B cell (primary cell): ENCODE results near the gene TNFSF4. TPM values are rescaled to one million over a fixed set of nuclear protein-coding genes. Genes with fewer than 3 reads are reported as not detected.

Experiments
- ATAC-seq: fragments of 200-7000 bp; cut with Tn5 transposase; one replicate; pipeline ENCODE4 v1.10.0; 2021; ENCODE audit warnings: low read depth, mild to moderate bottlenecking, moderate number of reproducible peaks, moderate library complexity
- CTCF ChIA-PET: fragments of 350-600 bp; sonication (Branson Sonifier 250); formaldehyde crosslinking; loops from one replicate; lab custom pipeline; 2021; ENCODE audit warnings: antibody characterized with exemption, inconsistent platforms; lab: Charles Lee
- POLR2A ChIA-PET: fragments of 350-600 bp; sonication (Branson Sonifier 250); formaldehyde crosslinking; loops from one replicate; lab custom pipeline; 2021; ENCODE audit warnings: antibody characterized with exemption; lab: Charles Lee
- DNase-seq: peaks from one replicate; pipeline ENCODE4 v3.0.0; 2013
- H2AFZ ChIP-seq: 2 replicates; pipeline ENCODE4 v1.6.1; 2012; ENCODE audit warnings: mild to moderate bottlenecking, low read depth, low read length; ENCODE audit not compliant: insufficient read depth, poor library complexity, severe bottlenecking
- H3K27ac ChIP-seq, 2 donors: 1 replicate in 1 of 2; 2 replicates in 1 of 2; pipeline ENCODE4 v1.5.1; 2012 to 2013; ENCODE audit warnings: low read length in 2 of 2, mild to moderate bottlenecking in 2 of 2, moderate library complexity in 1 of 2
- H3K27me3 ChIP-seq, 4 experiments: fragments of 200-600 bp in 1 of 4; sonication (generic) in 1 of 4; replicated peaks in 1 of 4; 1 replicate in 2 of 4; 2 replicates in 2 of 4; pipeline versions ENCODE4 v1.6.1 to v1.7.0; 2013 to 2016; ENCODE audit warnings: low read length in 3 of 4, mild to moderate bottlenecking in 2 of 4, mixed read lengths in 1 of 4, moderate library complexity in 1 of 4; ENCODE audit not compliant: insufficient read depth in 4 of 4, control insufficient read depth in 3 of 4; ENCODE audit errors: control extremely low read depth in 1 of 4
- H3K36me3 ChIP-seq, 2 experiments: replicated peaks in 1 of 2; 1 replicate in 1 of 2; 2 replicates in 1 of 2; pipeline versions ENCODE4 v1.6.1 to v1.7.1; 2013; ENCODE audit warnings: low read length in 1 of 2; ENCODE audit not compliant: insufficient read depth in 2 of 2, control insufficient read depth in 1 of 2; ENCODE audit errors: control extremely low read depth in 1 of 2, extremely low read depth in 1 of 2
- H3K4me1 ChIP-seq, 2 donors: fragments of 200-600 bp in 1 of 2; sonication (generic) in 1 of 2; 1 replicate in 1 of 2; 2 replicates in 1 of 2; pipeline versions ENCODE4 v1.5.1 to v1.6.1; 2013 to 2017; ENCODE audit warnings: low read length in 2 of 2; ENCODE audit not compliant: control insufficient read depth in 2 of 2, insufficient read depth in 2 of 2
- H3K4me2 ChIP-seq: replicated peaks from 2 replicates; pipeline ENCODE3; 2012; ENCODE audit warnings: mild to moderate bottlenecking, low read depth, low read length; ENCODE audit not compliant: poor library complexity, severe bottlenecking
- H3K4me3 ChIP-seq, 5 experiments: fragments of 200-600 bp in 1 of 5; sonication (generic) in 1 of 5; 1 replicate in 3 of 5; 2 replicates in 2 of 5; pipeline versions ENCODE4 v1.5.1 to v1.7.0; 2011 to 2016; ENCODE audit warnings: low read length in 4 of 5, mild to moderate bottlenecking in 4 of 5, low read depth in 2 of 5, control low read depth in 1 of 5, moderate library complexity in 1 of 5; ENCODE audit not compliant: insufficient read depth in 1 of 5; ENCODE audit errors: control extremely low read depth in 1 of 5, extremely low read depth in 1 of 5
- H3K79me2 ChIP-seq: fragments of 200-600 bp; sonication (generic); one replicate; pipeline ENCODE4 v1.6.0; 2016; ENCODE audit warnings: low read length; ENCODE audit not compliant: control insufficient read depth, insufficient read depth
- H3K9ac ChIP-seq: fragments of 200-600 bp; sonication (generic); 2 replicates; pipeline ENCODE4 v1.6.1; 2017; ENCODE audit warnings: mild to moderate bottlenecking, low read length, moderate library complexity
- H3K9me3 ChIP-seq, 3 donors: one replicate each; pipeline versions ENCODE4 v1.6.1 to v1.7.1; 2013; ENCODE audit warnings: low read length in 2 of 3; ENCODE audit not compliant: control insufficient read depth in 2 of 3, insufficient read depth in 1 of 3; ENCODE audit errors: control extremely low read depth in 1 of 3
- H4K20me1 ChIP-seq: 2 replicates; pipeline ENCODE4 v1.6.0; 2012; ENCODE audit warnings: mild to moderate bottlenecking, low read length; ENCODE audit not compliant: insufficient read depth, control insufficient read depth, poor library complexity, severe bottlenecking
- H3K27ac Mint-ChIP-seq: one replicate; pipeline ENCODE4 v1.8.0; 2021; ENCODE audit warnings: mixed read lengths
- H3K27me3 Mint-ChIP-seq: one replicate; pipeline ENCODE4 v1.8.0; 2021; ENCODE audit warnings: mixed read lengths
- H3K4me1 Mint-ChIP-seq: one replicate; pipeline ENCODE4 v1.8.0; 2021; ENCODE audit warnings: mixed read lengths
- H3K4me3 Mint-ChIP-seq: one replicate; pipeline ENCODE4 v1.8.0; 2021; ENCODE audit warnings: mixed read lengths
- H3K9me3 Mint-ChIP-seq: one replicate; pipeline ENCODE4 v1.8.0; 2022; ENCODE audit warnings: mixed read lengths; ENCODE audit not compliant: insufficient read depth
- CTCF ChIP-seq: fragments of 200-600 bp; IDR thresholded peaks from one replicate; pipeline ENCODE4 v1.8.0; 2022; ENCODE audit warnings: antibody characterized with exemption, mild to moderate bottlenecking
- EZH2 ChIP-seq: IDR thresholded peaks from 2 replicates; pipeline ENCODE4 v1.6.1; 2012; ENCODE audit warnings: borderline replicate concordance, low read depth, mild to moderate bottlenecking, moderate library complexity, low read length; ENCODE audit not compliant: insufficient read depth, poor library complexity, severe bottlenecking
- WGBS: methylation state at CpG from one replicate; pipeline ENCODE4 v1.1.5; 2013; ENCODE audit warnings: missing lambda C conversion rate; ENCODE audit not compliant: insufficient coverage; 5-methylcytosine and 5-hydroxymethylcytosine counted together
- intact Hi-C: fragments of 100-400 bp; cut with micrococcal nuclease; formaldehyde crosslinking; loops from one replicate; pipeline ENCODE4 v1.10.0; 2022
- polyA plus RNA-seq: library from polyadenylated mRNA; depleted of rRNA; stranded (reverse); fragments of >200 nt; gene quantifications from 2 replicates; pipeline ENCODE4 v1.2.3, GENCODE V29; 2012
- total RNA-seq, 2 donors: library from RNA; stranded (reverse); fragments of 120-200 nt in 1 of 2; gene quantifications; 1 replicate in 1 of 2; 2 replicates in 1 of 2; pipeline versions ENCODE4 v1.2.3 to v1.2.4, GENCODE V29; 2013 to 2022

Gene TNFSF4
- total and polyA plus RNA-seq, 2 donors (not counting 1 experiment from before 2014, with no cell fraction given) = 1.0 to 1.5 TPM

- no peaks in the 10 kb centered on the region for H3K9me3 ChIP-seq
- ChIA-PET CTCF (interaction anchor here (1.0 to 1.2 kb wide), 2 partner anchors 11 to 472 kb away, joined by 3 to 5 read pairs; no protein-coding TSS in a partner anchor), POLR2A (no interaction called here)
- TF ChIP-seq EZH2 (no peak), CTCF (no peak)
- H3K27me3 ChIP-seq = no peaks in the 10 kb centered on the region
- no peaks in the 10 kb centered on the region for H3K9me3 Mint-ChIP-seq
- no peak overlapping the region for H3K4me3 ChIP-seq
- H3K4me2 ChIP-seq = peak overlapping the region; percentile 32
- 38% methylated on average over 1 of the region's 2 CpGs for WGBS
- intact Hi-C loops = loop anchor here (10.0 kb wide), 1 partner anchor 176 kb away; no protein-coding TSS in a partner anchor
- H3K4me1 ChIP-seq = peaks cover 11 to 28% of the 10 kb centered on the region in 2 donors
- H3K4me1 Mint-ChIP-seq = peaks cover 24% of the 10 kb centered on the region
- H4K20me1 ChIP-seq = no peaks in the 10 kb centered on the region
- H2AFZ ChIP-seq = peak overlapping the region; percentile 36
- H3K9ac ChIP-seq = no peak overlapping the region
- no peaks in the 10 kb centered on the region for H3K27me3 Mint-ChIP-seq
- DNase-seq (no peak), ATAC-seq (no peak)
- no peak overlapping the region for H3K27ac ChIP-seq
- no peaks in the 10 kb centered on the region for H3K36me3 ChIP-seq
- no peak overlapping the region for H3K4me3 Mint-ChIP-seq
- no peaks in the 10 kb centered on the region for H3K79me2 ChIP-seq
- H3K27ac Mint-ChIP-seq = no peak overlapping the region
These were observed 16.0 kb downstream of the TNFSF4 start for GRCh38 chr1:173191011-173191705.
